Hepatocyte (in vitro differentiated cells): ENCODE results near the gene UPF1. TPM values are rescaled to one million over a fixed set of nuclear protein-coding genes. Genes with fewer than 3 reads are reported as not detected.

Experiments used
- DNase-seq: peaks from one replicate; pipeline ENCODE4 v3.0.0-alpha.2; 2016; ENCODE audit warnings: low spot score
- H2AFZ ChIP-seq: fragments of 200-600 bp; sonication (generic); 2 replicates; pipeline ENCODE4 v1.6.0; 2016; ENCODE audit warnings: antibody characterized with exemption, mild to moderate bottlenecking
- H3K27ac ChIP-seq: fragments of 200-600 bp; sonication (generic); 2 replicates; pipeline ENCODE4 v1.5.1; 2016; ENCODE audit warnings: mild to moderate bottlenecking
- H3K27me3 ChIP-seq: fragments of 200-600 bp; sonication (generic); 2 replicates; pipeline ENCODE4 v1.6.1; 2016
- H3K36me3 ChIP-seq: fragments of 200-600 bp; sonication (generic); replicated peaks from 2 replicates; pipeline ENCODE4 v1.5.1; 2016; ENCODE audit warnings: low read depth; ENCODE audit not compliant: insufficient read depth
- H3K4me1 ChIP-seq: fragments of 200-600 bp; sonication (generic); 2 replicates; pipeline ENCODE4 v1.5.1; 2016; ENCODE audit warnings: mild to moderate bottlenecking, moderate library complexity; ENCODE audit not compliant: insufficient read depth
- H3K4me2 ChIP-seq: fragments of 200-600 bp; sonication (generic); 2 replicates; pipeline ENCODE4 v1.6.0; 2016
- H3K4me3 ChIP-seq: fragments of 200-600 bp; sonication (generic); 2 replicates; pipeline ENCODE4 v1.5.1; 2016; ENCODE audit warnings: mild to moderate bottlenecking
- H3K79me2 ChIP-seq: fragments of 200-600 bp; sonication (generic); 2 replicates; pipeline ENCODE4 v1.6.0; 2017; ENCODE audit warnings: mild to moderate bottlenecking
- H3K9me2 ChIP-seq: fragments of 200-600 bp; sonication (generic); replicated peaks from 2 replicates; pipeline ENCODE4 v1.6.0; 2017; ENCODE audit warnings: mild to moderate bottlenecking; ENCODE audit not compliant: insufficient read depth
- H3K9me3 ChIP-seq: fragments of 200-600 bp; sonication (generic); 2 replicates; pipeline ENCODE4 v1.5.1; 2016; ENCODE audit warnings: low read depth, mild to moderate bottlenecking
- H4K20me1 ChIP-seq: fragments of 200-600 bp; sonication (generic); 2 replicates; pipeline ENCODE4 v1.6.0; 2016; ENCODE audit warnings: mild to moderate bottlenecking; ENCODE audit not compliant: insufficient read depth, poor library complexity, severe bottlenecking
- EZH2 ChIP-seq: fragments of 200-600 bp; sonication (generic); IDR thresholded peaks from 2 replicates; pipeline ENCODE4 v1.6.1; 2016; ENCODE audit warnings: antibody characterized with exemption, mild to moderate bottlenecking, borderline replicate concordance
- EZH2phosphoT487 ChIP-seq: fragments of 200-600 bp; sonication (generic); IDR thresholded peaks from one replicate; pipeline ENCODE4 v1.6.1; 2018; ENCODE audit warnings: antibody characterized with exemption, mild to moderate bottlenecking, low read depth, moderate library complexity; ENCODE audit not compliant: unreplicated experiment, severe bottlenecking
- WGBS: methylation state at CpG from one replicate; pipeline ENCODE4 v1.1.6; 2016; ENCODE audit warnings: low lambda C conversion rate; ENCODE audit errors: missing lambda C conversion rate; 5-methylcytosine and 5-hydroxymethylcytosine counted together
- polyA plus RNA-seq: library from polyadenylated mRNA; unstranded; fragments of >200 nt; fragmentation: Nextera tagmentation; extraction: Ambion mirVana; gene quantifications from 2 replicates; pipeline ENCODE4 v1.2.1, GENCODE V29; 2016
- total RNA-seq: library from RNA; depleted of rRNA; stranded (reverse); fragments of >200 nt; gene quantifications from 2 replicates; pipeline ENCODE4 v1.2.3, GENCODE V29; 2014
- TF ChIP-seq, protein P1 (sequence below): fragments of 200-600 bp; sonication (generic); IDR thresholded peaks from 2 replicates; pipeline ENCODE4 v1.5.1; 2016; ENCODE audit warnings: antibody characterized with exemption, mild to moderate bottlenecking; ENCODE audit not compliant: poor library complexity

Gene UPF1
- total and polyA plus RNA-seq, 2 experiments from 2014 or later, result 27.0 to 47.2 TPM

DNA sequence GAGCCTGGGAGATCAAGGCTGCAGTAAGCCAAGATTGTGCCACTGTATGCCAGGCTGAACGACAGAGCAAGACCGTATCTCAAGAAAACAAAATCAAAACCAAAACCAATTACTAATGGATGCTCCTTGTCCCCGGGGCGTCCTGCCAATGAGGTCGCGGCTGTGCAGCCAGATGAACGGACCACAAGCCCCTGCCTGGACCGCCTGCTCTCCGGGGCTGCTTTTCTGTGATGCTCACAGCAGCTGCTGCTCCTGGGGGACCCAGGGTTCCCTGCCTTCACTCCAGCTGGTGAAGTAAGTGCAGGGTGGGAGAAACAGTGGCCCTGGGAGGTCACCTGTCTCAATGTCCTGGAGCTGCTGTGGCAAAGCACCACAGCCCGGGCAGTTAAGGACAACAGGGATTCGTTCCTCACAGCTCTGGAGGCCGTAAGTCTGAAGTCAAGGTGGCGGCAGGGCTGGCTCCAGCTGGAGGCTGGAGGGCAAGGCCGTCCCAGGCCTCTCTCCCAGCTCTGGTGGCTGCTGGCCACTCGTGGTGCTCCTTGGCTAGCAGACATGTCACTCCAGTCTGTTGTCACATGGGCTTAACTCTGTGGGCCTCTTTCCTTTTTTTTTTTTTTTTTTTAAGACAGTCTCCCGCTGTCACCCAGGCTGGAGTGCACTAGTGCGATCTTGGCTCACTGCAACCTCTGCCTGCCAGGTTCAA is 77.3 kb downstream of the UPF1 start:
- TF ChIP-seq EZH2 (no peak), EZH2phosphoT487 (no peak)
- TF ChIP-seq, protein P1, sequence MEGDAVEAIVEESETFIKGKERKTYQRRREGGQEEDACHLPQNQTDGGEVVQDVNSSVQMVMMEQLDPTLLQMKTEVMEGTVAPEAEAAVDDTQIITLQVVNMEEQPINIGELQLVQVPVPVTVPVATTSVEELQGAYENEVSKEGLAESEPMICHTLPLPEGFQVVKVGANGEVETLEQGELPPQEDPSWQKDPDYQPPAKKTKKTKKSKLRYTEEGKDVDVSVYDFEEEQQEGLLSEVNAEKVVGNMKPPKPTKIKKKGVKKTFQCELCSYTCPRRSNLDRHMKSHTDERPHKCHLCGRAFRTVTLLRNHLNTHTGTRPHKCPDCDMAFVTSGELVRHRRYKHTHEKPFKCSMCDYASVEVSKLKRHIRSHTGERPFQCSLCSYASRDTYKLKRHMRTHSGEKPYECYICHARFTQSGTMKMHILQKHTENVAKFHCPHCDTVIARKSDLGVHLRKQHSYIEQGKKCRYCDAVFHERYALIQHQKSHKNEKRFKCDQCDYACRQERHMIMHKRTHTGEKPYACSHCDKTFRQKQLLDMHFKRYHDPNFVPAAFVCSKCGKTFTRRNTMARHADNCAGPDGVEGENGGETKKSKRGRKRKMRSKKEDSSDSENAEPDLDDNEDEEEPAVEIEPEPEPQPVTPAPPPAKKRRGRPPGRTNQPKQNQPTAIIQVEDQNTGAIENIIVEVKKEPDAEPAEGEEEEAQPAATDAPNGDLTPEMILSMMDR, result no peak
- no peaks in the 10 kb centered on the region for H3K36me3 ChIP-seq
- H3K4me1 ChIP-seq, result no peaks in the 10 kb centered on the region
- H3K4me2 ChIP-seq, result no peak overlapping the region
- H3K4me3 ChIP-seq, result no peak overlapping the region
- DNase-seq, result no peak
- H3K27ac ChIP-seq, result no peak overlapping the region
- H2AFZ ChIP-seq, result no peak overlapping the region
- H3K9me3 ChIP-seq, result no peaks in the 10 kb centered on the region
- whole genome bisulfite sequencing, result 94% methylated on average over 17 of the region's 17 CpGs
- H3K9me2 ChIP-seq, result no peaks in the 10 kb centered on the region
- no peaks in the 10 kb centered on the region for H3K27me3 ChIP-seq
- H4K20me1 ChIP-seq, result peaks cover 8% of the 10 kb centered on the region
- peaks cover 17% of the 10 kb centered on the region for H3K79me2 ChIP-seq

DNA sequence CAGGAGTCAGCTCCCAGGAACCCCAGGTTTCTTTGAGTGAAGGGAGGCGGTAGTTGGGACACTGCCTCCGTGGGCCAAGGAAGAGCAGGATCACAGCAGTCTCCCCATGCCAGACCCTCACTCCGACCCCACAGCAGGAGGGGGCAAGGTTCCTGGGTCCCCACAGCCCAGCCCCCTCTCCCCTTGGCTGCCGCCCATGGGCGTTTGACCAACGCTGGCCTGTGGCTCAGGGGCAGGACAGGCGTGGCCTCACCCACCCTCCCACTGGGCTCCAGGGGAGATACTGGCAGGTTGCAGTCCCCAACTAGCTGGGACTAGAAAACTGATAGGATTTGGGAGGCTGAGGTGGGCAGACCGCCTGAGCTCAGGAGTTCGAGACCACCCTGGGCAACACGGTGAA is 78.3 kb downstream of the UPF1 start:
- peaks cover 11% of the 10 kb centered on the region for H4K20me1 ChIP-seq
- peaks cover 27% of the 10 kb centered on the region for H3K79me2 ChIP-seq
- H3K4me2 ChIP-seq, result no peak overlapping the region
- H3K36me3 ChIP-seq, result no peaks in the 10 kb centered on the region
- H3K27me3 ChIP-seq, result no peaks in the 10 kb centered on the region
- TF ChIP-seq EZH2phosphoT487 (no peak), EZH2 (no peak)
- TF ChIP-seq, protein P1, result no peak
- WGBS, result 92% methylated on average over 10 of the region's 10 CpGs
- no peaks in the 10 kb centered on the region for H3K4me1 ChIP-seq
- no peak for DNase-seq
- H3K9me2 ChIP-seq, result no peaks in the 10 kb centered on the region
- H3K4me3 ChIP-seq, result no peak overlapping the region
- no peak overlapping the region for H3K27ac ChIP-seq
- H3K9me3 ChIP-seq, result no peaks in the 10 kb centered on the region
- no peak overlapping the region for H2AFZ ChIP-seq

DNA sequence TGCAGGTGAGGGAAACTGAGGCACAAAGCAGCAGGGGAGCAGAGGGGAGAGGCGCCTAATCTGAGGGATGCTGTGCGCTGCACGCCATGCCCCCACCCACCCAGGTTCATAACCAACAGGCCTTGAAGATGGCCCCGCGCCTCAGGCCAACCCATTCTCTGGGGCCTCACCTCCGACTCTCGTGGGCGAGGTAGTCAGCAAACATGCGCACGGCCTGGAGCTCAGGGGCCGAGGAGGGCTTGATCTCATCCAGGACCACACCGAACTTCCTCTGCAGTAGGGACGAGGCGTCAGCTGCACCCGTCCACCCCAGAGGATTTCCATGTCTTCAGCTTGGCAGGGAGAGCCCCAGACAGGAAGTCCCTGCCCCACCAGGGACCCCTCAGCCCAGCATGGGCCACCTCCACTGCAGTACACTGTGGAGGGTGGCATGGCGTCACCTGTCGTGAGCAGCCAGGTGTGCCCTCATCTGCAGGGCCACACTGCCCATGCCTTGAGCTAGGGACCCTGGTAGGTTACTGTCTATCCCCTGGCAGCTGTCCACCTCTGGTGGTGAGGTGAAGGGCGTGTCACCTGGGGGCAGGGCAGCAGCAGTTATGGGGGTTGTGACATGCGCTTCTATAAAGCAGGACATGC is 79.2 kb downstream of the UPF1 start:
- H3K9me2 ChIP-seq, result no peaks in the 10 kb centered on the region
- H4K20me1 ChIP-seq, result peaks cover 16% of the 10 kb centered on the region
- no peak overlapping the region for H3K4me2 ChIP-seq
- no peak overlapping the region for H3K27ac ChIP-seq
- no peaks in the 10 kb centered on the region for H3K27me3 ChIP-seq
- H3K4me3 ChIP-seq, result no peak overlapping the region
- no peaks in the 10 kb centered on the region for H3K36me3 ChIP-seq
- no peak for DNase-seq
- no peaks in the 10 kb centered on the region for H3K4me1 ChIP-seq
- TF ChIP-seq, protein P1, result no peak
- TF ChIP-seq EZH2 (no peak), EZH2phosphoT487 (no peak)
- 98% methylated on average over 19 of the region's 19 CpGs for WGBS
- H3K9me3 ChIP-seq, result no peaks in the 10 kb centered on the region
- H3K79me2 ChIP-seq, result peaks cover 36% of the 10 kb centered on the region
- no peak overlapping the region for H2AFZ ChIP-seq
